ENCODE results near the gene PADI6.

PADI6 gene

GRCh38 chr1:17441993-17442357 lies 70.0 kb downstream of the PADI6 start:
- no peak for TF ChIP-seq CTCF (IDR thresholded peaks at IDR 0.05; ENCODE audit: extremely low read depth, insufficient read depth, missing control alignments)
- no peak for DNase-seq (ENCODE audit: low spot score)
- in situ Hi-C loops (cut with MboI; ENCODE audit: low pct_unique_long_range_greater_than_20kb, low sequenced_read_pairs, unreplicated experiment) = no loop called here

DNA sequence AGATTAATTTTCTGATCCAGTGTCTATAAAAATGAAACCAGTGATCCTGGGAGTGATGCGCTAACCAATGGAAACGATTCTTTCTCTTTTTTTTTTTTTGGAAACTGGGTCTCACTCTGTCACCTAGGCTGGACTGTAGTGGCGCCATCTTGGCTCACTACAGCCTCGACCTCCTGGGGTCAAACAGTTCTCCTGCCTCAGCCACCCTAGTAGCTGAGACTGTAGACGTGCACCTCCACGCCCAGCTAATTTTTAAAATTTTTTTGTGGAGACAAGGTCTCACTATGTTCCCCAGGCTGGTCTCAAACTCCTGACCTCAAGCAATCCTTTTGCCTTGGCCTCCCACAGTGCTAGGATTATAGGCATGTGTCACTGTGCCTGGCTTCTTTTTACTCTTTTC lies 70.8 kb downstream of the PADI6 start:
- DNase-seq (ENCODE audit: low spot score) = no peak
- TF ChIP-seq CTCF (IDR thresholded peaks at IDR 0.05; ENCODE audit: extremely low read depth, insufficient read depth, missing control alignments) = no peak
- in situ Hi-C loops (cut with MboI; ENCODE audit: low pct_unique_long_range_greater_than_20kb, low sequenced_read_pairs, unreplicated experiment) = no loop called here

DNA sequence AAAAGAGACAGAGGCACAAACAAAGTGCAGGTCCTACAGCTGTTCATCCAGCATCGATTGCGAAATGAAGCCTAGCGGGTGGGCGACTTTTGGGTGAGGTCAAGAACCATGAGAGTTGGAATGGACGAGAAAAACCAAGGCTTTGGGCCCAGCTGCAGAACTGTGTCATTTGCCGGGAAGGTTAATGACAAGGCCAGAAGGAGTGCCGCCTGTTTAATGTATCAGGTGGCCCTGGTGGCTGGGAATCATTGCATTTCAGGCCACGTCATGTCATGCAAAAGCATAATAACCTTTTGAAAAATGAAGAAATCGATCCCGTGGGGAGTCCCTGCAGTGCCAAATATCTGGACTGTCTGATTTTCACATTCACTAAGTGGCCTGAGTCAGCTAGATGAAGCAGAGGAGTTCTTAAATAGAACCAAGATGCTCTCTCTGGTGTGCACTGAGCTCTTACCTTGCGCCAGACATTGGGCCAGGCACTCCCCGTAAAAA lies 75.6 kb downstream of the PADI6 start:
- in situ Hi-C loops (cut with MboI; ENCODE audit: low pct_unique_long_range_greater_than_20kb, low sequenced_read_pairs, unreplicated experiment) = no loop called here
- no peak for DNase-seq (ENCODE audit: low spot score)
- TF ChIP-seq CTCF (IDR thresholded peaks at IDR 0.05; ENCODE audit: extremely low read depth, insufficient read depth, missing control alignments) = no peak
